Inflammatory macrophage (primary cell): ENCODE results near the gene ZNF224.
"Not testable (repeated sequence)": the region's sequence is repeated elsewhere in the genome, so short reads cannot be mapped to it uniquely, and the experiment has no call there.

Experiments
- DNase-seq, 2 donors: peaks; one replicate each; pipeline ENCODE4 v3.0.0-alpha.2; 2020 to 2022
- total RNA-seq, 18 experiments: gene quantifications; one replicate each; lab custom pipeline; 2026; ENCODE audit warnings: mixed read lengths in 6 of 18, inconsistent platforms in 2 of 18; lab: John Stamatoyannopoulos, UW

The ZNF224 gene
- total RNA-seq = 9.1 to 39.1 (median 28.7) reads per million in 18 experiments

DNA sequence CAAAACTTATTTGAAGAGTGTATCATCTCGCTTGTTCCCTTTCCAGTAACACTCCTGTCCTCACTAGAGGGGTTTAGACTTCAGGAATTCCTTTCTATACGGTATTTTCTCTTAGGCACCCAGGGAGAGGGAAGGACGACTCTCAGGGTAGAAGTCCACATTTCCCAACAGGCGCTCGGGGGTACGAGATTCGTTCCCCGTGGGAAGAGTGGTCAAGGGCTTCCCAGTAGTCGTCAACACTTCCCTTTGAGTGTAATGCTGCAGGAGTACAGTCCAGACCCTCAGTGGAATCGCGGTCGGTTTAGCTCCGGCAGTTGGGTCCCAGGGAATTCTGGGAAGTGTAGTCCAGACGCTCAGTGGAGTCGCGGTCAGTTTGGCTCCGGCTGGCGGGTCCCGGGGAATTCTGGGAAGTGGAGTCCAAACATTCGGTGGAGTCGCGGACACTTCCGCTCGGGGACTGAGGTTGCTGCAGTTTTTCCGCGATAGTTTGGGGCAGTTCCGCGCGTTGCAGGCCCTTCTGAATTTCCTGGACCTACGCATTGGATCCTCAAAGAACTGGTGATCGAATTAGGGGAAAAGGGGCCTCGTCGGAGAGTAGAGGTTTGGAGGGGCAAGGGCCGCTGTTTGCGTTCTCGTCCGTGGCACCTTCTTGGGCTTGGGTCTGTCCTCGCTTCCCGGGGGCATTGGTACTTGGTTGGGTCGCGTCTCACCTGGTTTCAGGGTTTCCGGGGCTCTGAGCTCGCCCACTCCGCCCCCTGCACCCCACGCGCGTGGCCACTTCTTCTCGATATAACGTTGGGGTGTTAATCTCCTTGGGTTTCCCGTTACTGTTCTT lies at the start of gene ZNF224:
Gene ZNF224, plus strand, starts transcription at position 431 of the 835 bp plus-strand sequence. CDS start 3,513 bp downstream, outside the sequence.
- DNase-seq = peak; percentile 94 to 95

DNA sequence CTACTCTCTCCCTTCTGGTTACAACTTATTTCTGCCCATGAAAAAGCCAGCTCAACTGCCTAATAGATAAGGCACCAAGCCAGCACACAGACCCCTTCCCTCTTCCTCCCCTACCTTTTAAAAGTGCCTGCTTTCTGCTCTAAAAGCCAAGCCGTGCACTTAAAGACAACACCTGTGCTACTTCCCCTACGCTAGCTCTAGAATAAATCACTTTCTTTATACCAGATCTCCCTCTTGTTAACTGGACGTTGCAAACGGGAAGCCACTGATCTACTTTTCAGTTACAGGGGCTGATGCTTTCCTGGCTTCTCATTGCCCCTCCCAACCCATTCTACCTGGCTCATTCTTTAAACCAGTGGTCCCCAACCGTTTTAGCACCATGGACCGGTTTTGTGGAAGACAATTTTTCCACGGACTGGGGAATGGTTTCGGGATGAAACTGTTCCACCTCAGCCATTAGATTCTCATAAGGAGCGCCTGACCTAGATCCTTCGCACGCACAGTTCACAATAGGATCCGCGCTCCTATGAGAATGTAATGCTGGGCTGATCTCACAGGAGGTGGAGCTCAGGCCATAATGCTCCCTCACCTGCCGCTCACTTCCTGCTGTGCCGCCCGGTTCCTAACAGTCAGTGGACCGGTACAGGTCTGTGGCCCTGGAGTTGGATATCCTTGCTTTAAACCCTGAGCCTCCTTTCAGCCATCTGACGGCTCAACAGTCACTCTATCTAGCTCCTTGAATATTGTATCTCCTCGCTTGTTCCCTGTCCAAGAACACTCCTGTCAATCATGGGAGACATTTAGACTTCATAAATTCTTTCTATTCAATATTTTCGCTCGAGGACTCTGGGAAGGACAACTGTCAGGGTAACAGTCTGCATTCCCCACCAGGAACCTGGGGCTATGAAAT lies 43.2 kb upstream of the ZNF224 start:
- DNase-seq = peak in 1 of 2 donors; percentile 4

DNA sequence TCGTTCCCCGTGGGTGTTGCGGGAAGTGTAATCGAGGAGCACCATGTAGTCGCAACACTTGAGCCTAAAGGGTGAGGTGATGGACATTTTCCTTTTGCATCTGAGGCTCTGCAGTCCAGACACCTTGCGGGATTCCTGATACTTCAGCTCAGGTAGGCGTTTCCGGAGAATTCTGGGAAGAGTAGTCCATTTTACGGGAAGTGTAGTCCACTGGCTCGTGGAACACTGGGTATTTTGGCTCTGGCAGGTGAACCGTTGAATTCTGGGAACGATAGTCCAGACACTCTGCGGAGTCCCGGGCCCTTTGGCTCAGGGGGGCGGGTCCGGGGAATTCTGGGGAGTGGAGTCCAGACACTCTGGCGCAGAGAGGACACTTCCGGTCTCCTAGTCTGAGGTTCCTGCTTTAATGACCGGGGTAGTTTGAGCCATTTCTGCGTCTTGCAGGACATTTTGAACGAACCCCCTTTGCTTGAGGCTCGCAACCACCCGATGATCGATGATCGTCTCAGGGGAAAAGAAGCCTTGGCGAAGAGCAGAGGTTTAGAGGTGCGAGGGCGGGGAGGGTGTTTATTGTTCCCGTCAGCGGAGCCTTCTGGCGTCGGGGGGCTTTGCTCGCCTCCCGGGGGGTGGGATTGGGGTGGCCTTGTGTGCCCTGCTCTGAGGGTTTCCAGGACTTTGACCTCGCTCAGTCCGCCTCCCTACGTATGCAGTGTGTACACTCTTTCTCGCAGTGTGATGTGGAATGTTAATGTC lies 42.3 kb upstream of the ZNF224 start, which contains the start of gene ZNF223:
Gene ZNF223, plus strand, starts transcription at position 387 of the 753 bp plus-strand sequence. CDS start 3,141 bp downstream, outside the sequence.
- peak; percentile 95 to 96 for DNase-seq

DNA sequence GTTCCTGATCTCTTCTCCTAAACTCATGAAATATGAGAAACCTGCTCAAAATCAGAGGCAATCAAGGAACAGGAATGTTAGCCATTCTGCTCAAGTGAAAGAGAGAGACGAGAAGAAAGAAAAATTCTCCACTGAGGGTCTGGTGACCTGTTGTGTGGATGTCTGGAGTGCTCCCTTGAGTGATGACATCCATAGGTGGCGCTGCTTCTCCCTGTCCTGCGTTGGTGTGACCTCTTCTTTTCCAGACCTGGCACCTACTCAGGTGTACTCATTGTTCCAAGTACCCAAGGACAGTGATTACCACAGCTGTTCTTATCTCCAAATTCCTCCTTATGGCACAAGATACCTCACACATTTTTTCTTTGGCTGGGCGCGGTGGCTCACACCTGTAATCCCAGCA lies 38.3 kb upstream of the ZNF224 start:
- no peak for DNase-seq

DNA sequence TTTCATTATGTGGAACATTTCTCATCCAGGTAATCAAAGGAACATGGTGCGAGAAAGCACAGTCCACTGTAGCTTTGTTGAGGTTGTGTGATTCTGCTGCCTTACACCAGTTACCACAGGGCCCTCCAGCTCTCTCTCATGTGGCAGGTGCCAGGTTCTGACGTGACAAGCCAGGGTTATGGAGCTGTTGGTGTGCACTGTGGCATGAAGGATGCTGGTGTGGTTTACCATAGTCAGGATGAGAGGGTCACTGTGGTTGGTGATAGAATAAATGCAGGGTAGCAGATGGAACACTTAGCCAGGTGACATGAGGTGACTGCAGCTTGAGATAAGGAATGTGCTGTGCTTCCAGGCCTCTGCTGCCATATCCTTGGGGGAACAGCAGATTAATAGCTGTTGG lies 34.9 kb upstream of the ZNF224 start:
- no peak for DNase-seq

DNA sequence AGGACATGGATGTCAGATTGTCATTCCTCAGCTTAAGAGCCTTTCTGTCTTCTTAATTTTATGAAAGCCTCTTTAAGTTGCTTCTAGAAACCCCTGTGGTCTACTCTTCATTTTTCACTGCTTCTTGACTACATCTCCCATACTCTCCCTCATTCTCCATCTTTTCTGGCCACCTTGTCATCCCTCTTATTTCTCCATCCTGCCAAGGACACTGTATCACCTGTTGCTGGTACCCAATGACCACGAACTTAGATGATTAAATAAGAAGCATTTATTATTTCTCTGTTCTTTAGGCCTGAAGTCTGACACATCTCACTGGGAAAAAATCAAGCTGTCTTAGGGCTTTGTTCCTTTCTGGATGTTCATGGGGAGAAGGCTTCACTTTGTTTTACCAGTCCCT lies 33.1 kb upstream of the ZNF224 start:
- no peak for DNase-seq

DNA sequence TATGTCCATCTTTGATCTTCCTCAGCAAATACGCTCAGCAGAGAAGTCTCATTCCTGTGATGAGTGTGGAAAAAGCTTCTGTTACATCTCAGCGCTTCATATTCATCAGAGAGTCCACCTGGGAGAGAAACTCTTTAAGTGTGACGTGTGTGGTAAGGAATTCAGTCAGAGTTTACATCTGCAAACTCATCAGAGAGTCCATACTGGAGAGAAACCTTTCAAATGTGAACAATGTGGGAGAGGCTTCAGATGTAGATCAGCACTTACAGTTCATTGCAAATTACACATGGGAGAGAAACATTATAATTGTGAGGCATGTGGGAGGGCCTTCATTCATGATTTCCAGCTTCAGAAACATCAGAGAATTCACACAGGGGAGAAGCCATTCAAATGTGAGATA lies 27.9 kb upstream of the ZNF224 start:
- no peak for DNase-seq

DNA sequence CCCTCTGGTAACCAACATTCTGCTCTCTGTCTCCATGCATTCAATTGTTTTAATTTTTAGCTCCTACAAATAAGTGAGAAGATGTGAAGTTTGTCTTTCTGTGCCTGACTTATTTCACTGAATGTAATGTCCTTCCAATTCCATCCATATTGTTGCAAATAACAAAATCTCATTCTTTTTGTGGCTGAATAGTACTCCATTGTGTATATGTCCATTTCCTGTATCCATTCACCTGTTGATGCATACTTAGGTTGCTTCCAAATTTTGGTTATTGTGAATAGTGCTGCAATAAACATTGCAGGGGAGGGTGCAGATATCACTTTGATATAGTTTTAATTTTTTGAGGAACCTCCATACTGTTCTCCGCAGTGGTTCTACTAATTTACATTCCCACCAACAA lies 24.7 kb upstream of the ZNF224 start:
- DNase-seq = no peak

DNA sequence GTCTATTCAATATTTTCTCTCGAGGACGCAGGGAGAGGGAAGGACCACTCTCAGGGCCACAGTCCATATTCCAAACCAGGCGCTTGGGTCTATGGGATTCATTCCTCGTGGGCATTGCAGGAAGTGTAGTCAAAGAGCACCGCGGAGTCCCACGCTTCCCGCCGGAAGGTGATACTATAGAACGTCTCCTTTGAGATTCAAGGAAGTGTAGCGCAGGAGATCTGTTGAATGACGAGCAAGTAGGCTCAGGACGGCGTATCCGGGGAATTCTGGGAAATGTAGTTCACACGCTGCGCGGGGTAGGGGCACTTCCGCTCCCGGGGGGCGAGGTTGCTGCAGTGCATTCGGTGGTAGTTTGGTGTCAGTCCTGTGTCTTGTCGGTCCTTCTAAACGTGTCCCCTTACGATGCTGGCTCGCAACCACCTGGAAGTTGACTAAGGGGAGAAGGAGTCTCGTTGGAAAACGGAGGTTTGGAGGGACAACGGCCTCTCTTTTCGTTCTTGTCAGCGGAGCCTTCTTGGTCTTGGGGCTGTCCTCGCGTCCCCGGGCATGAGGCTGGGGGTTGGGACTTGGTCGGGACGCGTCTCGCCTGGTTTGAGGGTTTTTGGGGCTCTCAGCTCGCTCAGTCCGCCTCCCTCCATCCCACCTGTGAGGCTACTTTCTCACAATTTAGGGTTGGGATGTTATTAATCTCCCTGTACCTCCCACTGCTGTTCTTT lies 22.2 kb upstream of the ZNF224 start, which contains the start of gene ZNF284:
Gene ZNF284, plus strand, starts transcription at position 336 of the 719 bp plus-strand sequence. CDS start 4,231 bp downstream, outside the sequence.
- peak; percentile 82 to 93 for DNase-seq

DNA sequence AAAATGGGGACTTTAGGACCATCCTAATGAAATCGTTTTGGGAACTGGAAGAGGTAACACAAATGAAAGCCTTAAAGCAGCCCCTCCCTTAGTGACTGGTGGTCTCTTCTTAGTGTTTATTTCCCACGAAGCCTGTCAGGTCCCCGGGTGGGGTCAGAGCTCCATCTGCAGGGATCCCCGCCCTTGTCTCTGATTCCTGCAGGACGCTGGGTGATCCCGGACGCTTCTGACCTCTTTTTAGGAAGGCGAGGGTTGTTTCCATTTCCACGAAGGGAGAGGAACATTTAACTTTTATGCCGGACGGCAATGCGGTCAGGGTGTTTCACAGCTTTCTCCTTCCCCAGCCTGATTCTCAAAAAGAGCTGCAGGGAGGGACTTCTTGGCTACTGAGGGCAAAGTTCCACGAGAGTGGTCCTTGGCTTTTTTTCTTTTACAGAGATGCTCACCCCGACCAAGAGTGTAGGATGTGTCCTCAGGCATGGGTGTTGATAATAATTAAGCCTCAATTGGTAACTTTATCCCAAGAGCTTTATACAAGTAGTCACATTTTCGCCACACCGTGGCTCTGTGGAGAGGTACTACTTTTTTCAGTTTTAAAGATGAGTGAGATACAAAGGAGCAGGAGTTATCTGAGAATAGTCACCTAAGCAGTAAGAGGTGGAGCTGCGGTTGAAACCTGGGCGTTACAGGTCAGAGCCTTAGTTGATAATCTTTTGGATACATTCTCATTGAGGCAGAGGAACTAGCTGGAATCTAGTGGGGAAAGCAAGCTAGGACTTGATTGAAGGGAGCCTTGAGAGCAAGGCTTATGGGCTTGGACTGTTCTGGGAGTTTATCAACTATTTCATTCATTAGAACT lies 21.4 kb upstream of the ZNF224 start:
- DNase-seq = no peak

DNA sequence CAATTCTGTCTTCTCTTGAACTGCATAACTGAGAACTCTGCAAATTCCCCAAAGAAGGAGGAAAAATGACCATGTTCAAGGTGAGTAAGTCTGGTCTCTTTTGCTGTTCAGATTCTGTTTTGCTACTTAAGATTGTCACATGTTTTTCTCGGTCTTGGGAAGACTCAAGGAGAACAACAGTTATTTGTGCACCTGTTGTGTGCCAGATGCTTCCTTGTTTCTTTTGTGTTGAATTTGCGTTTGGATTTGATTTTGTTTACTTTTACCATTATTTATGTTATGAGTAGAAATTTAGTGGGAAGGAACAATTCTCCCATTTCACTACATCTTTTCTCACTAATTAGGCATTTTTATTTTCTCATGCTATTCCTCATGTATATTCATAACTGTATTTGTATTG lies 17.8 kb upstream of the ZNF224 start:
- DNase-seq = no peak

DNA sequence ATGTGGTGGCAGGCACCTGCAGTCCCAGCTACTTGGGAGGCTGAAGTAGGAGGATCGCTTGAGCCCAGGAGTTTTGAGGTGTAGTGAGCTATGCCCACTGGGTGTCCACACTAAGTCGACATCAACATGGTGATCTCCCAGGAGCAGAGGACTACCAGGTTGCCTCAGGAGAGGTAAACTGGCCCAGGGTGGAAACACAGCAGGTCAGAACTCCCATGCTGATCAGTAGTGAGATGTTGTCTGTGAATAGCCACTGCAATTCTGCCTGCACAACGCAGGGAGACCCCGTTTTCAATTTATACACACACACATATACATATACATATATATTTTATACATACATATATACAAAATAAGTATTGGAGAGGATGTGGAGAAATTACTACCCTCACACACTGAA lies 2.1 kb upstream of the ZNF224 start:
- no peak for DNase-seq

DNA sequence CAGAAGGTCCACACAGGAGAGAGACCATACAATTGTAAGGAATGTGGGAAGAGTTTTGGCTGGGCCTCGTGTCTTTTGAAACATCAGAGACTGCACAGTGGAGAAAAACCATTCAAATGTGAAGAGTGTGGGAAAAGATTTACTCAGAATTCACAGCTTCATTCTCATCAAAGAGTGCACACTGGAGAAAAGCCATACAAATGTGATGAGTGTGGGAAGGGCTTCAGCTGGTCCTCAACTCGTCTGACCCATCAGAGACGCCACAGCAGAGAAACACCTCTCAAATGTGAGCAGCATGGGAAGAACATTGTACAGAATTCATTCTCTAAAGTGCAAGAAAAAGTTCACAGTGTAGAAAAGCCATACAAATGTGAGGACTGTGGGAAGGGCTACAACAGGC lies 13.6 kb downstream of the ZNF224 start:
- DNase-seq = no peak

DNA sequence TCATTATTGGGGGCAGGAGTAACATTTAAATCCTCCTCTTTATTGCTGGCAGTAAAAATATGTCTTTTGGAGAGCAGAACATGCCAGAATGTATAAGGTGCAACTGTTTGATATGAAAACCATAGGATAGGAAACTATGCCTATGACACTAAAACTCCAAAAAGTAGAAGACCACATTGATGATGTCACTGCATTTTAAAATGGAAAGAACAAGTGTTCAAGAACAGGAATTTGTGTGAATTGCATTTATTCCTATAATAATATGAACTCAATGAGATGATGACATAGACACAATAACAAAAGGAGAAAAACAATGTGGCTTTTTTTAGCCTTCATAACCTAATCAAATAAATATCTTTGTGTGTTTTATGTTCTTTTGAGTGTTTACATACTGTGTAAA lies 15.3 kb downstream of the ZNF224 start:
- DNase-seq = no peak

DNA sequence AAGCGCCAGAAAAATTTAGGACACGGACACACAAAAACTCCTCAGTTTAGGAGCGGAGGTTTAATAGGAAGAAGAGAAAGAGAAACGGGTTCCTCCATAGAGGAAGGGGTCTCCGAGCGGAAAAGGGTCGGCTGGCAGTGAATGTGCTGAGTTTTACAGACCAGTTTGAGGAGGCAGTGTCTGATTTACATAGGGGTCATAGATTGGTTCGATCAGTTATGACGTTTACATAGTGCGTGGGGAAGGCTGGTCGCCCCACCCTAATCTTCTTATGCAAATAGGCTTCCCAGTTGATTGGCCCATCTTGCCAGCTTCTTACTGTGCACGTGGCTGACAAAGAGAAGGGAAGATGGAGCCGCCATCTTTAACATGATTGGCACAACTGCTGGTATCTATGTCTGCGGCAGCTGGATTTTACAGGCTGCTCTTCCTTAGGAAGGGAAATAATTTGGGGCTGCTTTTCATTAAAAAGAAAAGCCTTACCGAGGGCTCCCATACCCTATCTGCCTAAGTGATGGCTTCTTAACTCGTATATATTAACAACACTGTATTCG lies 17.8 kb downstream of the ZNF224 start:
- DNase-seq = peak; percentile 24 to 41

DNA sequence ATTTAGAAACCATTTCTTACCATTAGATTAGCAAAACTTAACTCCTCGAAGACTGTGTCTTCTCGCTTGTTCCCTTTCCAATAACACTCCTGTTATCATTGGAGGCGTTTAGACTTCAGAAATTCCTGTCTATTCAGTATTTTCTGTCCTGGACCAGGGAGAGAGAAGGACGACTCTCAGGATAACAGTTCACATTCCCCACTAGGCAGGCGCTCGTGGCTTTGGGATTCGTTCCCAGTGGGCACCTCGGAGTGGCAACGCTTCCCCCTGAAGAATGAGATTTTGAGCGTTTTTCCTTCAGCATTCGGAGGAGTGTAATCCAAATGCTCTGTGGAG lies 18.6 kb downstream of the ZNF224 start:
- no peak for DNase-seq

DNA sequence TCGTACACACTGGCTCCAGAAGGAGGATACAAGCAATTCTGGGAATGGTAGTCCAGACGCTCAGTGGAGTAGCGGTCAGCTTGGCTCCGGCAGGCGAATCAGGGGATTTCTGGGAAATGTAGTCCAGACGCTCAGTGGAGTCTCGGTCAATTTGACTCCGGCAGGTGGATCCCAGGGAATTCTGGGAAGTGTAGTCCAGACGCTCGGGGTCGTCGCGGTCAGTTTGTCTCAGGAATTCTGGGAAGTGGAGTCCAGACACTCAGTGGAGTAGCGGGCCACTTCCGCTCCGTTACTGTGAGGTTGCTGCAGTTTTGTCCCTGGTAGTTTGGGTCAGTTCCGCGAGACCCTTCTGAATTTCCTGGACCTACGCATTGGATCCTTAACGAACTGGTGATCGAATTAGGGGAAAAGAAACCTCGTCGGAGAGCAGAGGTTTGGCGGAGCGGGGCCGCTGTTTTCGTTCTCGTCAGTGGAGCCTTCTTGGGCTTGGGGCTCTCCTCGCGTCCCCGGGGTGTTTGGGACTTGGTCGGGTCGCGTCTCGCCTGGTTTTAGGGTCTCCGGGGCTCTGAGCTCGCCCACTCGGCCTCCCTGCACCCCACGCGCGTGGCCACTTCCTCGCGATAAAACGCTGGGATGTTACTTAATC lies 19.1 kb downstream of the ZNF224 start, which contains the start of gene ZNF225:
Gene ZNF225, plus strand, starts transcription at position 262 of the 646 bp plus-strand sequence. CDS start 2,429 bp downstream, outside the sequence.
- DNase-seq = peak; percentile 99

DNA sequence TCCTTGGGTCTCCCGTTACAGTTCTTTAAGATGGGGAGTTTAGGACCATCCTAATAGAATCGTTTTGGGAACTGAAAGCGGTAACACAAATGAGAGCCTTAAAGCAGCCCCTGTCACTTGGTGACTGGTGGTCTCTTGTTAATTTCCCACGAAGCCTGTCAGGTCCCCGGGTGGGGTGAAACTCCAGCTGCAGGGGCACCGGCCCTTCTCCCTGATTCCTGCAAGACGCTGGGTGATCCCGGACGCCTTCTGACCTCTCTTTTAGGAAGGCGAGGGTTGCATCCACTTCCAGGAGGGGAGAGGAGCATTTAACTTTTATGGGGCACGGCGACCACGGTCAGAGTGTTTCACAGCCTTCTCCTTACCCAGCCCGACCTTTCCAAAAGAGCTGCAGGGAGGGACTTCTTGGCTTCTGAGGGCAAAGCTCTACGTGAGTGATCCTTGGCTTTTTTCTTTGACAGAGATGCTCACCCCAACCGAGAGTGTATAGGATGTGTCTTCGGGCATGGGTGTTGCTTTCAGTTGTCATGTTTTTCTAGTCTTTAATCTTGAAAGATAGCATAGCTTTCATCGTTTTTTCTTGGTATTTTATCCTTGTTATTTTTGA lies 19.7 kb downstream of the ZNF224 start:
- DNase-seq = no peak

DNA sequence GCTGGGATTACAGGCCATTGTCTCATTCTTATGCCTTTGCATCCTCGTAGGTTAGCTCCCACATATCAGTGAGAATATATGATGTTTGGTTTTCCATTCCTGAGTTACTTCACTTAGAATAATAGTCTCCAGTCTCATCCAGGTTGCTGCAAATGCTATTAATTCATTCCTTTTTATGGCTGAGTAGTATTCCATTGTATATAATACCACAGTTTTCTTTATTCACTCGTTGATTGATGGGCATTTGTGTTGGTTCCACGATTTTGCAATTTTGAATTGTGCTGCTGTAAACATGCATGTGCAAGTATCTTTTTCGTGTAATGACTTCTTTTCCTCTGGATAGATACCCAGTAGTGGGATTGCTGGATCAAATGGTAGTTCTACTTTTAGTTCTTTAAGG lies 27.0 kb downstream of the ZNF224 start:
- not testable (repeated sequence) for DNase-seq
